GM06990 (cell line): ENCODE data around the gene CBY1.

Experiments
- DNase-seq: peaks from one replicate; pipeline ENCODE4 v3.0.0-alpha.2; 2011; ENCODE audit not compliant: insufficient read length; ENCODE audit errors: extremely low read depth
- H3K27me3 ChIP-seq: replicated peaks from 2 replicates; pipeline ENCODE4 v1.6.0; 2011; ENCODE audit warnings: low read length; ENCODE audit not compliant: control insufficient read depth, insufficient read depth
- H3K36me3 ChIP-seq: 2 replicates; pipeline ENCODE4 v1.5.1; 2011; ENCODE audit warnings: low read length; ENCODE audit not compliant: control insufficient read depth, insufficient read depth
- H3K4me3 ChIP-seq: replicated peaks from 2 replicates; pipeline ENCODE4 v1.5.1; 2011; ENCODE audit warnings: low read depth, mild to moderate bottlenecking, control low read depth, low read length
- CTCF ChIP-seq: IDR thresholded peaks from 2 replicates; pipeline ENCODE4 v1.5.1; 2011; ENCODE audit warnings: low read length, control low read depth, mild to moderate bottlenecking, inconsistent platforms; ENCODE audit not compliant: insufficient read depth, poor library complexity, severe bottlenecking

CBY1 gene

GRCh38 chr22:38700270-38700788 is 43.9 kb downstream of the CBY1 start:
- Histone ChIP-seq H3K4me3 (peak overlapping the region; percentile 84), H3K27me3 (no peaks in the 10 kb centered on the region), H3K36me3 (no peaks in the 10 kb centered on the region)
- TF ChIP-seq CTCF = no peak
- DNase-seq = no peak

- no peak for TF ChIP-seq CTCF
These were observed 44.6 kb downstream of the CBY1 start, which contains the start of gene JOSD1 for GRCh38 chr22:38700789-38701628. Gene JOSD1, minus strand, starts transcription at chr22:38700943. Its CDS starts 956 bp downstream, at chr22:38699987.

GRCh38 chr22:38704654-38705234 is 48.3 kb downstream of the CBY1 start:
- DNase-seq = no peak
- Histone ChIP-seq H3K36me3 (peaks cover 2% of the 10 kb centered on the region; the same call in 1 of the 2 replicates), H3K27me3 (no peaks in the 10 kb centered on the region), H3K4me3 (peak overlapping the region; percentile 57)
- no peak for TF ChIP-seq CTCF

More at GRCh38 chr22:38700789-38701628, 44.6 kb downstream of the CBY1 start, which contains the start of gene JOSD1:
- DNase-seq = peak; percentile 96
- no peaks in the 10 kb centered on the region for H3K27me3 ChIP-seq
- H3K4me3 ChIP-seq = peak within 1 kb of the TSS; percentile 84
- H3K36me3 ChIP-seq = no peaks in the 10 kb centered on the region

GRCh38 chr22:38705235-38706100 is 49.0 kb downstream of the CBY1 start, which contains the start of gene GTPBP1:
Gene GTPBP1, plus strand, starts transcription at chr22:38705944. Its CDS starts 12 bp downstream, at chr22:38705956.
- H3K4me3 ChIP-seq = peak within 1 kb of the TSS; percentile 92
- no peaks in the 10 kb centered on the region for H3K27me3 ChIP-seq
- peak; percentile 95 for DNase-seq
- peaks cover 5% of the 10 kb centered on the region; the same call in 1 of the 2 replicates for H3K36me3 ChIP-seq
- TF ChIP-seq CTCF = no peak

GRCh38 chr22:38706101-38706900 is 49.9 kb downstream of the CBY1 start:
- DNase-seq = no peak
- no peak for TF ChIP-seq CTCF
- peak overlapping the region; percentile 92 for H3K4me3 ChIP-seq
- no peaks in the 10 kb centered on the region for H3K27me3 ChIP-seq
- peaks cover 5% of the 10 kb centered on the region; the same call in 1 of the 2 replicates for H3K36me3 ChIP-seq
